Measurements from ENCODE around the gene PITHD1. TPM values are rescaled to one million over a fixed set of nuclear protein-coding genes. Genes with fewer than 3 reads are reported as not detected.

The PITHD1 gene
- total RNA-seq, 2 donors from 2014 or later, result 31.9 to 32.3 TPM

DNA sequence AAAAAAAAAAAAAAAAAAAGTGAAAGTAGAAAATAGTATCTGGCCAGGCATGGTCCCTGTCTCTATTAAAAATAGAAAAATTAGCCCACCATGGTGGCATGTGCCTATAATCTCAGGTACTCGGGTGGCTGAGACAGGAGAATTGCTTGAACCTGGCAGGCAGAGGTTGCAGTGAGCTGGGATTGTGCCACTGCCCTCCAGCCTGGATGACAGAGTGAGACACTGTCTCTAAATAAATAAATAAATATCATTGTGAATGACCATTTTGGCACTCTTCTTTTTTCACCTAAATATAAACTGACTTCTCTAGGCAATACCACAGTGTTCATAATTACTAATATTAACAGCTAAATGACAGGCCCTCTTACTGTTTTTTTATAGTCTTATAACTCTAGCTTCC, 20.4 kb upstream of the PITHD1 start:
- ATAC-seq (no peak), DNase-seq (no peak)
- no peak for TF ChIP-seq POLR2A (IDR thresholded peaks at IDR 0.05)
- TF ChIP-seq, protein P1, sequence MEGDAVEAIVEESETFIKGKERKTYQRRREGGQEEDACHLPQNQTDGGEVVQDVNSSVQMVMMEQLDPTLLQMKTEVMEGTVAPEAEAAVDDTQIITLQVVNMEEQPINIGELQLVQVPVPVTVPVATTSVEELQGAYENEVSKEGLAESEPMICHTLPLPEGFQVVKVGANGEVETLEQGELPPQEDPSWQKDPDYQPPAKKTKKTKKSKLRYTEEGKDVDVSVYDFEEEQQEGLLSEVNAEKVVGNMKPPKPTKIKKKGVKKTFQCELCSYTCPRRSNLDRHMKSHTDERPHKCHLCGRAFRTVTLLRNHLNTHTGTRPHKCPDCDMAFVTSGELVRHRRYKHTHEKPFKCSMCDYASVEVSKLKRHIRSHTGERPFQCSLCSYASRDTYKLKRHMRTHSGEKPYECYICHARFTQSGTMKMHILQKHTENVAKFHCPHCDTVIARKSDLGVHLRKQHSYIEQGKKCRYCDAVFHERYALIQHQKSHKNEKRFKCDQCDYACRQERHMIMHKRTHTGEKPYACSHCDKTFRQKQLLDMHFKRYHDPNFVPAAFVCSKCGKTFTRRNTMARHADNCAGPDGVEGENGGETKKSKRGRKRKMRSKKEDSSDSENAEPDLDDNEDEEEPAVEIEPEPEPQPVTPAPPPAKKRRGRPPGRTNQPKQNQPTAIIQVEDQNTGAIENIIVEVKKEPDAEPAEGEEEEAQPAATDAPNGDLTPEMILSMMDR (IDR thresholded peaks at IDR 0.05), result no peak
- Histone ChIP-seq H3K27me3 (no peaks in the 10 kb centered on the region), H3K4me3 (no peak overlapping the region), H3K9me3 (no peaks in the 10 kb centered on the region), H3K4me1 (no peaks in the 10 kb centered on the region), H3K27ac (no peak overlapping the region), H3K36me3 (replicated peaks in 1 of 2; ENCODE audit: insufficient read depth in 1 of 2, low read depth in 2 of 2) (peaks cover 44 to 63% of the 10 kb centered on the region in 2 donors)
- intact Hi-C loops (cut with DNase I), result no loop called here
- WGBS, 2 donors, result 84 to 93% methylated on average over 1 of the region's 1 CpG

DNA sequence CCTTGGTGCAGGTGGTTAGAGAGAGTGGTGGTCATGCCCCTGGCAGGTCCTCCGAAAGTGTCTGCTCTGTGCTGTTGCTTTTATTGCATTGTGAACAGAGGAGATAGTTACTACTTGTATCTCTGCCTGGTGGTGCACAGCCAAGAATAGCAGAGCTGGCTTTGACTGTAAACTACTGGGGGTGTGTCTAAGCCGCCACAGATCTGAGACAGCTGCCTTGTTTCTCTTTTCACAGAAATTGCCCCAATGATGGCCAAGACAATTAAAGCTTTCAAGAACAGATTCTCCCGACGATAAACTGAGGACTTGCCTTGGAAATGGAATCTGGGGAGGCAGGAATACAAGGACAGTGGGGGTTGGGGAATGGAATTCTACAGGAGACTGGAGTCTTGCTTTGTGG, 18.9 kb upstream of the PITHD1 start:
- intact Hi-C loops (cut with DNase I), result no loop called here
- DNase-seq, result no peak

GRCh38 chr1:23763041-23763577, 15.1 kb upstream of the PITHD1 start:
- Histone ChIP-seq H3K9me3 (no peaks in the 10 kb centered on the region), H3K4me3 (no peak overlapping the region), H3K36me3 (replicated peaks in 1 of 2; ENCODE audit: insufficient read depth in 1 of 2, low read depth in 2 of 2) (peaks cover 11 to 25% of the 10 kb centered on the region in 2 donors), H3K27me3 (no peaks in the 10 kb centered on the region), H3K4me1 (peaks cover 11% of the 10 kb centered on the region), H3K27ac (no peak overlapping the region)
- 69 to 71% methylated on average over 7 of the region's 7 CpGs for WGBS, 2 donors
- no peak for DNase-seq
- intact Hi-C loops (cut with DNase I), result no loop called here
- ATAC-seq, result no peak
- TF ChIP-seq, protein P1 (IDR thresholded peaks at IDR 0.05), result no peak
- TF ChIP-seq POLR2A (IDR thresholded peaks at IDR 0.05), result no peak

More for the DNA sequence above, 18.9 kb upstream of the PITHD1 start:
- no peaks in the 10 kb centered on the region for H3K27me3 ChIP-seq
- peaks cover 11% of the 10 kb centered on the region for H3K4me1 ChIP-seq
- TF ChIP-seq, protein P1 (IDR thresholded peaks at IDR 0.05), result no peak
- TF ChIP-seq POLR2A (IDR thresholded peaks at IDR 0.05), result no peak
- H3K4me3 ChIP-seq, result no peak overlapping the region
- no peaks in the 10 kb centered on the region for H3K9me3 ChIP-seq
- 31 to 44% methylated on average over 4 of the region's 4 CpGs for WGBS, 2 donors
- peaks cover 30 to 51% of the 10 kb centered on the region in 2 donors for H3K36me3 ChIP-seq (replicated peaks in 1 of 2; ENCODE audit: insufficient read depth in 1 of 2, low read depth in 2 of 2)
- no peak overlapping the region for H3K27ac ChIP-seq
- no peak for ATAC-seq

DNA sequence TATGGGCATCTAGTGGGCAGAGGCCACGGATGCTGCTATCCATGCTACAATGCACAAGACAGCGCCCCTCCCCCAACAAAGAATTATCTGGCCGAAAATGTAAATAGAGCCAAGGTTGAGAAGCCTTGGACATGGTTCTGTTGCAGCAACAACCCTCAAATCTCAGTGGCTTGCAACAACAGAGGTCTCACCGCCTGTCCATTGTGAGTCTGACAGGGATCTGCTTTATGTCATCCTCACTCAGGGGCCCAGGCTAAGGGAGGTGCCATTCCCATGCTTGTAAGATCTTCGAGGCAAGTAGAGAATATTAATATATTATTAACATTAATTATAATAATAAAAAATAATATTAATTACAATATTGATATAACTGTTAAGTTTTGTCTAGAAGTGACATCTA, 9.5 kb upstream of the PITHD1 start:
- no peak for TF ChIP-seq POLR2A (IDR thresholded peaks at IDR 0.05)
- TF ChIP-seq, protein P1 (IDR thresholded peaks at IDR 0.05), result no peak
- intact Hi-C loops (cut with DNase I), result no loop called here
- no peaks in the 10 kb centered on the region for H3K36me3 ChIP-seq (replicated peaks in 1 of 2; ENCODE audit: insufficient read depth in 1 of 2, low read depth in 2 of 2)

More for the DNA sequence above, 9.5 kb upstream of the PITHD1 start:
- no peak for ATAC-seq
- peaks cover 3% of the 10 kb centered on the region for H3K4me1 ChIP-seq
- no peaks in the 10 kb centered on the region for H3K9me3 ChIP-seq
- 72 to 73% methylated on average over 5 of the region's 5 CpGs for WGBS, 2 donors
- H3K27ac ChIP-seq, result no peak overlapping the region
- no peak overlapping the region for H3K4me3 ChIP-seq
- DNase-seq, result no peak
- H3K27me3 ChIP-seq, result no peaks in the 10 kb centered on the region
